ENCODE data around the gene LBR.

GRCh38 chr1:225467193-225468020 is 39.6 kb upstream of the LBR start:
- no peak for TF ChIP-seq NR2C2 (CRISPR knock-in tag; IDR thresholded peaks at IDR 0.05)
- no peak for TF ChIP-seq CTCF (IDR thresholded peaks at IDR 0.05)

Measured in WTC11 (cell line).